ENCODE measurements around the gene C2CD5. TPM values are rescaled to one million over a fixed set of nuclear protein-coding genes. Genes with fewer than 3 reads are reported as not detected.
"Not testable (repeated sequence)": the region's sequence is repeated elsewhere in the genome, so short reads cannot be mapped to it uniquely, and the experiment has no call there.

Gene C2CD5
- total RNA-seq (2014; rRNA removed; shearing (Covaris generic)): 11.2 and 12.6 TPM in 2 replicates

DNA sequence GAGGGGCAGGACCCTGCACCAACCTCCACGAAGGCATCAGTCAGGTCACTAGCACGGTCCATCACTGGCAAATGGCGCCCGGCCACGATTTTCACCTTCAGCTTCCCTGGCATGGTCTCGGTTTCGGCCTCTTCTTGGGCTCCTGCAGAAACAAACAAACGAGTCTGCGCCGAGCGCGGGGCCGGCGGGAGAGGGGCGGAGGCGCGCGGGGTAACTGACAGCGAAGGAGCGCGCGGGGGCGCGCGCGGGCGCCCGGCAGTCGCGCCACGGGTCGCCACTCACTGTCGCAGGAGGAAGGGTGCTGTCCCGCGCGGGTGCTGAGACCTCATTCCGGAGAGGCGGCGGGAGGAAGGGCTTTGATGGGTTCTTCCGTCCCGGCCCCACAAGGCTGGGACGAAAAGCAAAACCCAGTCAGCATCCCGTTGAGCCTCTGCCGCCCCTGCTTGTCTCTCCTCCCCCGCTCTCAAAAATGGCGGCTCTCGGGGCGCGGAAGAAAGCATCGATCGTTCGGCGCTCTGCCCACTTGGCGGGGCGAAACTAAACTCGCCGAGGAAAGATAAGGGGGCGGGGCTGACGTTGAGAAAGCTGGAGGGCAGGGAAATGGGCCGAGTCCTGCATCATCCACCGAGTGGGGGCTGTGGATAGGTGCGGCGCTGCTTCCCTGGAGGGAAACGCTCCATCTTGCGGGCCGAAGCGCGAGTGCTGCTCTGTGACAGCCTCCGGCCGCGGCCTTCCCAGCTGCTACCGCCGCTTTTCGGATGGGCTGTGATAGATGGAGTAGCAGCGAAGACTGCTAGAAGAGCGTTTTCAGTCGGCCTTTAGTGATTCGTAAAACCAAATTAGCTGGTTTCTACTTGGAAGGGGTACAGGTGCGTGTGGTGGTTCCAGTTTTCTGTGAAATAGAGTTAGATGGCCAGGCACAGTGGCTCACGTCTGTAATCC is at the start of gene C2CD5:
TSS of gene C2CD5 (minus strand) at position 505 of the 942 bp plus-strand sequence. CDS start at position 113, 392 bp downstream.
- Histone ChIP-seq H3K4me1 (replicated peaks) (peaks cover 11% of the 10 kb centered on the region), H3K4me3 (peak within 1 kb of the TSS; percentile 79), H3K9me3 (replicated peaks) (no peaks in the 10 kb centered on the region), H3K36me3 (peaks cover 5% of the 10 kb centered on the region; the same call in 1 of the 2 replicates), H3K27me3 (replicated peaks) (no peaks in the 10 kb centered on the region), H3K27ac (peak within 1 kb of the TSS; percentile 94)
- DNase-seq (ENCODE audit: low read depth in 1 of 2, low spot score in 2 of 2): peak; percentile 97 to 98

GRCh38 chr12:22593864-22594263 is 49.5 kb upstream of the C2CD5 start:
- no peaks in the 10 kb centered on the region for H3K4me1 ChIP-seq (replicated peaks)
- H3K9me3 ChIP-seq (replicated peaks): no peaks in the 10 kb centered on the region
- no peaks in the 10 kb centered on the region for H3K36me3 ChIP-seq
- no peak overlapping the region for H3K4me3 ChIP-seq
- no peaks in the 10 kb centered on the region for H3K27me3 ChIP-seq (replicated peaks)
- H3K27ac ChIP-seq: no peak overlapping the region
- DNase-seq (ENCODE audit: low read depth in 1 of 2, low spot score in 2 of 2): no peak

DNA sequence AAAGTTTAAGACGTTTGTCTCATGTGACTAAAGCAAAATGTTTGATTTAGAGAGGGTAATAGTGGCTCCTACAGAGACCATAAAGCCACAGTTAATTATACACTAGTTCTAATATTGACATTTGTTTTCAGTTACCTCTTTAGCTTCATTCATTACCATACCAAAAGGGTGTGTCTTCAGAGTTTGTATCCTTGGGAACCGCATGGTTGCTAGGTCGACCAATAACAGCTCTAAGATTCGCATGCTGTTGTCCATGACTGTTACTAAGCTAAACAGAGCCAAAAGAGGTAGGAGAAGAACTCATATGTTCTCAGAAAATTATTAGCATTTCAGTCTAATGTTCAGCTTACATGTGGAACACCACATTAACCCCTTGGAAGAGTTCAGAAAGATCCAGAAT is 44.5 kb upstream of the C2CD5 start:
- Histone ChIP-seq H3K4me3 (no peak overlapping the region), H3K4me1 (replicated peaks) (no peaks in the 10 kb centered on the region), H3K9me3 (replicated peaks) (no peaks in the 10 kb centered on the region), H3K27ac (no peak overlapping the region), H3K27me3 (replicated peaks) (no peaks in the 10 kb centered on the region), H3K36me3 (no peaks in the 10 kb centered on the region)
- no peak for DNase-seq (ENCODE audit: low read depth in 1 of 2, low spot score in 2 of 2)

GRCh38 chr12:22578328-22578727 is 34.0 kb upstream of the C2CD5 start:
- no peak for DNase-seq (ENCODE audit: low read depth in 1 of 2, low spot score in 2 of 2)
- no peaks in the 10 kb centered on the region for H3K27me3 ChIP-seq (replicated peaks)
- H3K4me1 ChIP-seq (replicated peaks): no peaks in the 10 kb centered on the region
- H3K27ac ChIP-seq: no peak overlapping the region
- H3K4me3 ChIP-seq: no peak overlapping the region
- no peaks in the 10 kb centered on the region for H3K9me3 ChIP-seq (replicated peaks)
- no peaks in the 10 kb centered on the region for H3K36me3 ChIP-seq

DNA sequence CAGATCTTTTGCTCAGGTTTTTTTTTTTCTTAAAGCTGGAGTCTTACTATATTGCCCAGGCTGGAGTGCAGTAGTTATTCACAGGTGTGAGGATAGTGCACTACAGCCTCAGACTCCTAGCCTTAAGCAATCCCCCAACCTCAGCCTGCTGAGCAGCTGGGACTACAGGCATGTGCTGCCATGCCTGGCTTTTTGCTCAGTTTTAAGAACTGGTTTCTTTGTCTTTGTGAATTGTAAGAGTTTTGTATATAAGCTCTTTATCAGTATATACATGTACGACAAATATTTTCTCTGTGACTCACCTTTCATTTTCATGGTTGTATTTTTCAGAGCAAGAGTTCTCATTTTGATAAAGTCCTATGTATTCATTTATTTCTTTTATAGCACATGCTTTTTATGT is 33.3 kb upstream of the C2CD5 start:
- no peaks in the 10 kb centered on the region for H3K9me3 ChIP-seq (replicated peaks)
- no peak overlapping the region for H3K4me3 ChIP-seq
- no peak for DNase-seq (ENCODE audit: low read depth in 1 of 2, low spot score in 2 of 2)
- H3K36me3 ChIP-seq: no peaks in the 10 kb centered on the region
- H3K27ac ChIP-seq: no peak overlapping the region
- no peaks in the 10 kb centered on the region for H3K4me1 ChIP-seq (replicated peaks)
- H3K27me3 ChIP-seq (replicated peaks): no peaks in the 10 kb centered on the region

DNA sequence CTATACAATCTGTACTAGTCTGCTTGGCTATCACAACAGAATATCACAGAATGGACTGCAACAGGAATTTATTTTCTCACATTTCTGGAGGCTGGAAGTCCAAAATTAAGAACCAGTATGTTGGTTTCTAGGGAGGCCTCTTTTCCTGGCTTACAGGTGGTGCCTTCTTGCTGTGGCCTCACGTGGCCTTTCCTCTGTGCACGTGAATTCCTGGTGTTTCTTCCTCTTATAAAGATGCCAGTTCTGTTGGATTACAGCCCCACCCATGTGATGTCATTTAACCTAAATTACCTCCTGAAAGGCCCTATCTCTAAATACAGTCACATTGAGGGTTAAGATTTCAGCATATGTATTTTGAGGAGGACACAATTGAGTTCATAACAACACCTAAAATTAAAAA is 32.1 kb upstream of the C2CD5 start:
- Histone ChIP-seq H3K27me3 (replicated peaks) (no peaks in the 10 kb centered on the region), H3K4me1 (replicated peaks) (no peaks in the 10 kb centered on the region), H3K4me3 (no peak overlapping the region), H3K9me3 (replicated peaks) (no peaks in the 10 kb centered on the region), H3K36me3 (no peaks in the 10 kb centered on the region), H3K27ac (no peak overlapping the region)
- no peak for DNase-seq (ENCODE audit: low read depth in 1 of 2, low spot score in 2 of 2)

DNA sequence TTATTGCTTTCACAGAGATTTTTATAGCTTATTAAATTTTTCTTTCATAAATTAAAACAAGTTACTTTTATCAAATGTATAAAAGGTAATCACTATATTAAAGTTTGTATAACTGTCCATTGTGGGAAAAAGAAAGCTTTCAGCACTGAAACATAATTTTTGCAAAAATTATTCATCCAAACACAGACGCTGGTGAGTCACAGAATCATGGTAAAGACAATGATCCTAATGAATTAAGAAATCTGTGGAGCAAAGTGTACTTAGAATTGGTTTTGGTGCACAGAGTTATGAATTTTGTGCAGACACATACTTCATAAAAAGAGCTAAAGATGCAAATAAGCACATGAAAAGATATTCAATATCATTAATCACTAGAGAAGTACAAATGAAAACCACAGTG is 31.7 kb upstream of the C2CD5 start:
- H3K27me3 ChIP-seq (replicated peaks): no peaks in the 10 kb centered on the region
- H3K4me3 ChIP-seq: no peak overlapping the region
- H3K4me1 ChIP-seq (replicated peaks): no peaks in the 10 kb centered on the region
- H3K27ac ChIP-seq: no peak overlapping the region
- H3K36me3 ChIP-seq: no peaks in the 10 kb centered on the region
- DNase-seq (ENCODE audit: low read depth in 1 of 2, low spot score in 2 of 2): no peak
- H3K9me3 ChIP-seq (replicated peaks): no peaks in the 10 kb centered on the region

DNA sequence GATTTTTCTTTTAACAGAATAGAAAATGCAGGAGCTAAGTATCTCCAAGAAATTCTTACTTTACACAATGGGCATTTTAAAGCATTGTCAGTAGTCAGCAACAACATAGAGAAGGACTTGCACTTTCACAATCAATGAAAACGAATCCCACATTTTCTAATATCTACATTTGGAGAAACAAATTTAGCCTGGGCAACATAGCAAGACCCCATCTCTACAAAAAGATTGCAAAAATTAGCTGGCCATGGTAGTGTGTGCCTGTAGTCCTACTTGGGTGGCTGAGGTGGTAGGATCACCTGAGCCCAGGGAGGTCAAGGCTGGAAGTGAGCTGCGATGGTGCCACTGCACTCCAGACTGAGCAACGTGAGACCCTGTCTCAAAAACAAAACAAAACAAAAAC is 30.6 kb upstream of the C2CD5 start:
- no peaks in the 10 kb centered on the region for H3K27me3 ChIP-seq (replicated peaks)
- no peak for DNase-seq (ENCODE audit: low read depth in 1 of 2, low spot score in 2 of 2)
- H3K27ac ChIP-seq: no peak overlapping the region
- no peaks in the 10 kb centered on the region for H3K4me1 ChIP-seq (replicated peaks)
- H3K9me3 ChIP-seq (replicated peaks): no peaks in the 10 kb centered on the region
- no peaks in the 10 kb centered on the region for H3K36me3 ChIP-seq
- H3K4me3 ChIP-seq: no peak overlapping the region

- Histone ChIP-seq H3K4me1 (replicated peaks) (no peaks in the 10 kb centered on the region), H3K9me3 (replicated peaks) (no peaks in the 10 kb centered on the region), H3K4me3 (no peak overlapping the region), H3K27me3 (replicated peaks) (no peaks in the 10 kb centered on the region), H3K27ac (no peak overlapping the region), H3K36me3 (no peaks in the 10 kb centered on the region)
- DNase-seq (ENCODE audit: low read depth in 1 of 2, low spot score in 2 of 2): no peak
Measured at GRCh38 chr12:22573181-22573580, 28.8 kb upstream of the C2CD5 start.

DNA sequence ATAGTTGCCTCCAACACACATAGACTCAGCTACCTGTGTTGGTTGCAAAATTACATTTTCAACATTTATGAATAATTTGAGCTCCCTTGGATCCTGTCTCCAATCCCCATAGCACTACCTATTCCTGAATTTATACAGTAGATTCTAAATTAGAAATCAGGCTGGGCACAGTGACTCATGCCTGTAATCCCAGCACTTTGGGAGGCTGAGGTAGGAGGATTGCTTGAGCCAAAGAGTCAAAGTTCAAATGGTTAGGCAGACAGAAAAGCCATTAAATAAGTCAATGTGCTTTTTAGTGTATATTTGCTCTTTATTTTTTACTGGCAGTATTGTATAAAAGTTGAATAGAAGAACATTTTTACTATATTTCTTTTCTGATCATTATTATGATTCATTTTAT is 24.9 kb upstream of the C2CD5 start:
- no peak for DNase-seq (ENCODE audit: low read depth in 1 of 2, low spot score in 2 of 2)
- Histone ChIP-seq H3K9me3 (replicated peaks) (no peaks in the 10 kb centered on the region), H3K4me3 (no peak overlapping the region), H3K4me1 (replicated peaks) (no peaks in the 10 kb centered on the region), H3K36me3 (no peaks in the 10 kb centered on the region), H3K27me3 (replicated peaks) (no peaks in the 10 kb centered on the region), H3K27ac (no peak overlapping the region)

- Histone ChIP-seq H3K9me3 (replicated peaks) (no peaks in the 10 kb centered on the region), H3K4me1 (replicated peaks) (no peaks in the 10 kb centered on the region), H3K27ac (no peak overlapping the region), H3K36me3 (no peaks in the 10 kb centered on the region), H3K4me3 (no peak overlapping the region), H3K27me3 (replicated peaks) (no peaks in the 10 kb centered on the region)
- no peak for DNase-seq (ENCODE audit: low read depth in 1 of 2, low spot score in 2 of 2)
Measured at GRCh38 chr12:22562036-22563028, 18.0 kb upstream of the C2CD5 start.

GRCh38 chr12:22554750-22555149 is 10.4 kb upstream of the C2CD5 start:
- H3K27me3 ChIP-seq (replicated peaks); H3K4me1 ChIP-seq (replicated peaks); H3K27ac ChIP-seq; DNase-seq (ENCODE audit: low read depth in 1 of 2, low spot score in 2 of 2); H3K36me3 ChIP-seq; H3K4me3 ChIP-seq; H3K9me3 ChIP-seq (replicated peaks): not testable (repeated sequence)

DNA sequence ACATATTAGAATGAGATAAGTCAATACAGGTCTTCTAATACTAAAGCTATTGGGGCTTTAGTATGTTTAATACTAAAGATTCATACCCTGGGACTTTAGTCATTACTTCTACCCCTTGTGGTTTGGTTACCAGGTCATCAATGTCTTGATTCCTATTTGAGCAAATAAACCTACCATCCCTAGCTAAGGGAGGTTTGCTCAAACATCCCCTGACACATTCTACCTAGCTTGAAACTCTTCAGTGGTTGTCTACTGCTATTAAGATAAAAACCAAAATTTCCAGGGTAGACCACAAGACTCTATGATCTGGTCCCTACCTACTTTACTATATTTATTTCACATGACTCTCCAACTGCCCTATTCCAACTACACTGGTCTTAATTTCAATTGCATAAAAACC is 7.3 kb upstream of the C2CD5 start:
- Histone ChIP-seq H3K27me3 (replicated peaks) (no peaks in the 10 kb centered on the region), H3K9me3 (replicated peaks) (0 out of 2 replicates have a peak, but pooled peaks cover 3% of the 10 kb centered on the region), H3K36me3 (no peaks in the 10 kb centered on the region), H3K27ac (no peak overlapping the region), H3K4me1 (replicated peaks) (no peaks in the 10 kb centered on the region), H3K4me3 (no peak overlapping the region)
- DNase-seq (ENCODE audit: low read depth in 1 of 2, low spot score in 2 of 2): no peak

DNA sequence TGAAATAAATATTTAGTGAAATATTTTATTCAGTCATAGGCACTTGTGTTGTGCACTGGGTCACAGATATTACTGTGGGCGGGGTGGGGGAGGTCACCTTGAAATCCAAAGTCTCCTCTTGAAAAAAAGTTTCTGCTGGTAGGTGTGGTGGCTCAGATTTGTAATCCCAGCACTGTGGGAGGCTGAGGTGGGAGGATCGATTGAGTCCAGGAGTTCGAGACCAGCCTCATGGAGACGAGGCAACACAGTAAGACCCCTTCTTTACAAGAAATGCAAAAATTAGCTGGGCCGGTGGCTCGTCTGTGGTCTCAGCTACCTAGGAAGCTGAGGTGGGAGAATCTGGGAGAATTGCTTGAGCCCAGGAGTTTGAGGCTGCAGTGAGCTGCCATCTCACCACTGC is 913 bp upstream of the C2CD5 start:
- H3K4me3 ChIP-seq: no peak overlapping the region
- H3K27ac ChIP-seq: no peak overlapping the region
- no peaks in the 10 kb centered on the region for H3K27me3 ChIP-seq (replicated peaks)
- H3K9me3 ChIP-seq (replicated peaks): no peaks in the 10 kb centered on the region
- no peak for DNase-seq (ENCODE audit: low read depth in 1 of 2, low spot score in 2 of 2)
- H3K4me1 ChIP-seq (replicated peaks): peaks cover 11% of the 10 kb centered on the region
- H3K36me3 ChIP-seq: 0 out of 2 replicates have a peak, but pooled peaks cover 3% of the 10 kb centered on the region

Measured in SJSA1 (cell line).